IPS-15b (cell line): Measurements from ENCODE around the gene SMIM15.

Source experiments
- H3K27me3 ChIP-seq: one replicate; pipeline ENCODE4 v1.6.1; 2013; ENCODE audit warnings: low read length; ENCODE audit not compliant: control insufficient read depth, insufficient read depth
- H3K36me3 ChIP-seq: one replicate; pipeline ENCODE4 v1.6.1; 2013; ENCODE audit warnings: low read length; ENCODE audit not compliant: control insufficient read depth, insufficient read depth
- H3K4me1 ChIP-seq: one replicate; pipeline ENCODE4 v1.6.1; 2013; ENCODE audit warnings: mild to moderate bottlenecking, low read length; ENCODE audit not compliant: control insufficient read depth, insufficient read depth
- H3K4me3 ChIP-seq: one replicate; pipeline ENCODE4 v1.5.1; 2013; ENCODE audit warnings: low read depth, low read length
- H3K9ac ChIP-seq: one replicate; pipeline ENCODE4 v1.6.1; 2013; ENCODE audit warnings: low read depth, mild to moderate bottlenecking, low read length
- H3K9me3 ChIP-seq: one replicate; pipeline ENCODE4 v1.6.1; 2013; ENCODE audit warnings: mild to moderate bottlenecking, low read length; ENCODE audit not compliant: control insufficient read depth, insufficient read depth

SMIM15 gene

GRCh38 chr5:61120534-61120933, 41.7 kb downstream of the SMIM15 start:
- Histone ChIP-seq H3K27me3 (no peaks in the 10 kb centered on the region), H3K36me3 (no peaks in the 10 kb centered on the region), H3K9me3 (no peaks in the 10 kb centered on the region), H3K4me3 (no peak overlapping the region), H3K4me1 (no peaks in the 10 kb centered on the region), H3K9ac (no peak overlapping the region)

GRCh38 chr5:61119066-61119465, 43.2 kb downstream of the SMIM15 start:
- no peaks in the 10 kb centered on the region for H3K27me3 ChIP-seq
- H3K4me1 ChIP-seq = no peaks in the 10 kb centered on the region
- no peak overlapping the region for H3K4me3 ChIP-seq
- H3K9me3 ChIP-seq = no peaks in the 10 kb centered on the region
- no peak overlapping the region for H3K9ac ChIP-seq
- no peaks in the 10 kb centered on the region for H3K36me3 ChIP-seq

- Histone ChIP-seq H3K36me3 (no peaks in the 10 kb centered on the region), H3K4me3 (no peak overlapping the region), H3K4me1 (no peaks in the 10 kb centered on the region), H3K27me3 (no peaks in the 10 kb centered on the region), H3K9ac (no peak overlapping the region), H3K9me3 (no peaks in the 10 kb centered on the region)
Observed at GRCh38 chr5:61115968-61116367, 46.3 kb downstream of the SMIM15 start.

GRCh38 chr5:61114441-61114840, 47.8 kb downstream of the SMIM15 start:
- no peaks in the 10 kb centered on the region for H3K9me3 ChIP-seq
- no peaks in the 10 kb centered on the region for H3K4me1 ChIP-seq
- H3K9ac ChIP-seq = no peak overlapping the region
- no peaks in the 10 kb centered on the region for H3K27me3 ChIP-seq
- no peaks in the 10 kb centered on the region for H3K36me3 ChIP-seq
- H3K4me3 ChIP-seq = no peak overlapping the region
